Measurements from ENCODE around the gene ECM2.
"Not testable (repeated sequence)": the region's sequence is repeated elsewhere in the genome, so short reads cannot be mapped to it uniquely, and the experiment has no call there.

The ECM2 gene

GRCh38 chr9:92535940-92536850, at the start of gene ECM2:
TSS of gene ECM2 (minus strand) at chr9:92535990. CDS start at chr9:92522866, 13,124 bp downstream.
- DNase-seq = no peak

DNA sequence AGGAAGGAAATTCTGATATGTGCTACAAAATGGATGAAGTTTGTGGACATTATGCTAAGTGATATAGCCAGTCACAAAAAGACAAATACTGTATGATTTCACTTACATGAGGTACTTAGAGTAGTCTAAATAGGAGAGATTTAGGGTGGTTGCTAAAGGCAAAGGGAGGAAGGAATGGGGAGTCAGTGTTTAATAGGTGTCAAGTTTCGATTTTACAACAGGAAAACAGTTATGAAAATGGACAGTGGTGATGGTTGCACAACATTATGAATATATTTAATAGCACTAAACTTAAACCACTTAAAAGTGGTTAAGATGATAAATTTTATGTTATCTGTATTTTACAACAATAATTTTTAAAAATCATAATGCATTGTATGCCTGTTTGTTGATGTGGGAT, 40.4 kb upstream of the ECM2 start:
- DNase-seq = no peak

- not testable (repeated sequence) for DNase-seq
Observed at GRCh38 chr9:92573612-92574011, 37.8 kb upstream of the ECM2 start.

DNA sequence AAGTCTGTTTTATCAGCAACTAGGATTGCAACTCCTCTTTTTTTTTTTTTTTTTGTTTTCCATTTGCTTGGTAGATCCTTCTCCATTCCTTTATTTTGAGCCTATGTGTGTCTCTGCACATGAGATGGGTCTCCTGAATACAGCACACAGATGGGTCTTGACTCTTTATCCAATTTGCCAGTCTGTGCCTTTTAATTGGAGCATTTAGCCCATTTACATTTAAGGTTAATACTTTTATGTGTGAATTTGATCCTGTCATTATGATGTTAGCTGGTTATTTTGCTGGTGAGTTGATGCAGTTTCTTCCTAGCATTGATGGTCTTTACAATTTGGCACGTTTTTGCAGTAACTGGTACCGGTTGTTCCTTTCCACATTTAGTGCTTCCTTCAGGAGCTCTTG, 36.1 kb upstream of the ECM2 start:
- DNase-seq = not testable (repeated sequence)

DNA sequence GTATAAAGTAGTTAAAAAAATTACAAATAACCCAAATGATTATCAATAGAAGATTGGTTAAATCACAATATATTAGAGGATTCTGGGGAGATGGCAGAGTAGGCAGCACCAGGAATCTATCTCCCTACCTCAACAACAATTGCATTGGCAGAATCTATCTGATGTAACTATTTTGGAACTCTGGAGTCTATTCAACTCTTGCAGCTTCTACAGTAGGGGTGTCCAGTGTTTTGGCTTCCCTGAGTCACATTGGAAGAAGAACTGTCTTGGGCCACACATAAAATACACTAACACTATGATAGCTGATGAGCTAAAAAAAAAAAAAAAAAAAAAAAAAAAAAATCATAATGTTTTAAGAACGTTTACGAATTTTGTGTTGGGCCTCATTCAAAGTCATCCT, 29.2 kb upstream of the ECM2 start:
- DNase-seq = no peak

DNA sequence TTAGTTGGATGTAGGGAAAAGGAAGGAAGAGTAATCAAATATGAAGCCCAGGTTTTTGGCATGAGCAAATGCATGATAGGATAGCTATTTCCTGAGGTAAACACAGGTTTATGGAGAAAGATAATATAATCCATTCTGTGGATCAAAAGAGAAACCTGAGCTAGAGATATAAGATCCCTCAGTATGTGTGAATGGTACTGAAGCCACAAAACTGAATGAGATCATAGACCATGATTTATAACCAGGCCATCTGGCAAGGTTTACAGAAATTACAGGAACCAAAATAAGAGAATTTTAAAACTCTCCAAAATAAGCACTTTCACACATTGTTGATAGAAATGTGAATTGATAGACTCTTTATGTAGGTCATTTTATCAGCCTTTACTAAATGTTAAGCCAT, 28.7 kb upstream of the ECM2 start:
- DNase-seq = no peak

DNA sequence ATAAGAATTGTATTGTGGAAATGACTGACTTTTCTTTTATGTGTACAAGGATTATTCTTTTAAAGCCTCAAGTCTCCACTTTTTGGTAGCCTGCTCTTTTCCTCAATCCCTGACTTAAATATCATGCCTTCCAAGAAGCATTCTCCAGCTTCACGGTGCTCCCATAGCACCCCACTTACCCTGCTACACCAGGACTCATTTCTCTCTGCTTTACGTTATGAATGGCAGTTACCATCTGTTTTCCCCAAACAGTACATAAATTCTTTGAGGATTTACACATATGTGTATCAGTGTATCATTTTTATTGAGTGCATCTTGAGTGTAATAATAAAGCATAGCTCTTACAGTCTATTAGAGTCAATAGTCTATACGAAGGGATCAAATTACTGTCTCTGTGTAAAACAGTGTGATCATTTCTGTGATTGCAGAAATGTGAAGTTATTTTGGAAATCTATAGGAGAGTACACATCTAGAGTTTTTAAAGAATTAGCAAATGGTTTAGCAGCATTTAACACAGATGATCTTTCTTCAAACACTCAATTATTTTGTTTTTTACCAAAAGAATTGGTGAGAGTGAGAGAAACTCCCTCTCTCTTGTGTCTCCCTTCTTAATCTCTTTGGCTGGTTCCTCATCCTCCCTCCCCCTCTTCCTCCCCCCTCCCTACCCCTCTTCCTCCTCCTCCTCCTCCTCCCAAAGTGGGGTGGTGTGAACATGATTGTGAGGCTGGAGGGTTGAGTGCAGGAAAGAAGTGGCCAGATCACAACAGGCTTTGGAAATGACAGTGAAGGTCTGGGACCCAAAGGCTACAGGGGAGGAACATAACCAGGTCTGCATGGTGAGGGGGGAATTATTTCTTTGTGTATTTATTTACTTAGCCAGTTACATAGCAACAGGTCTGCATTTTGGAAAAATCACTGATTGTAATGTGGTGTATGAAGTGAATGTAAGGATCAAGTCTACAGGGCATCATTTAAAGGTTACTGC, 27.6 kb upstream of the ECM2 start:
- DNase-seq = no peak

- no peak for DNase-seq
Observed at GRCh38 chr9:92562461-92562967, 26.7 kb upstream of the ECM2 start.

GRCh38 chr9:92561374-92562330, 25.9 kb upstream of the ECM2 start:
- no peak for DNase-seq

- no peak for DNase-seq
Observed at GRCh38 chr9:92558612-92559374, 23.0 kb upstream of the ECM2 start.

- DNase-seq = no peak
Observed at GRCh38 chr9:92550765-92551164, 15.0 kb upstream of the ECM2 start.

GRCh38 chr9:92547356-92547755, 11.6 kb upstream of the ECM2 start:
- no peak for DNase-seq

- no peak for DNase-seq
Observed at GRCh38 chr9:92545002-92545510, 9.3 kb upstream of the ECM2 start.

- no peak for DNase-seq
Observed at GRCh38 chr9:92543972-92544371, 8.2 kb upstream of the ECM2 start.

GRCh38 chr9:92538541-92538940, 2.8 kb upstream of the ECM2 start:
- no peak for DNase-seq

DNA sequence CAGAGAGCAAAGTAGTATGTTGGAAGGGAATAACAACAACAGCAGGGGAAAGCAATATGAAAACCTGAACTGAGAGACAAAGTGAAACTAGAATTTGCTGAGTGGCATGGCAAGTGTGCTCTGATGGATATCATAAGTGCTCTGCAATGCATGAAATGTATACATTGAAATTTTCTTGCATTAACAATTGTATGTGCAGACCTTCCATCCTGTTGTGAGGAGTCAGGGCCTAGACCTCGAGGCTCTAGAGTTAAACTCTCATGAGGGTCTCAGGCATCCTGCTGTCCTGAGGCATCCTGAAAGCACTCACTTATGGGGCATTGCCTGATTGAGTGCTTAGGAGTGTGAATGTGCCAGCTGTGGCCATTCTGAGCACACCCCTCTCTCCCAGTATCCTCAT, 1.1 kb downstream of the ECM2 start:
- DNase-seq = no peak

GRCh38 chr9:92534204-92534603, 1.6 kb downstream of the ECM2 start:
- DNase-seq = no peak

DNA sequence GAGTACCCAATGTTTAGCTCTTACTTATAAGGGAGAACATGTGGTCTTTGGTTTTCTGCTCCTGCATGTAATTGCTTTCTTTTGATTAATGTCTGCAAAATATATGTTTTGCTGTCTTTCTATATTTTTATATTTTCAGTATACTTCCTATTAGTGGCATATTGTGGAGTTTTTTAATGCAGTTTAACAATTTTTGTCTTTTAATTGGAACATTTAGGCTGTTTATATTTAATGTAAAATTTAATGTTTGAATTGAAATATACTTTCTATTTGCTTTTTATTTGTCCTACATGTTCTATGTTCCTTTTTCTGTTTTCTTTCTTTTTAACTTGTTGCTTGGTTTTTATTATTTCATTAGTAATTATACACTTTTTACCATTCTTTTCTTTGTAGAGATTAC, 4.9 kb downstream of the ECM2 start:
- no peak for DNase-seq

DNA sequence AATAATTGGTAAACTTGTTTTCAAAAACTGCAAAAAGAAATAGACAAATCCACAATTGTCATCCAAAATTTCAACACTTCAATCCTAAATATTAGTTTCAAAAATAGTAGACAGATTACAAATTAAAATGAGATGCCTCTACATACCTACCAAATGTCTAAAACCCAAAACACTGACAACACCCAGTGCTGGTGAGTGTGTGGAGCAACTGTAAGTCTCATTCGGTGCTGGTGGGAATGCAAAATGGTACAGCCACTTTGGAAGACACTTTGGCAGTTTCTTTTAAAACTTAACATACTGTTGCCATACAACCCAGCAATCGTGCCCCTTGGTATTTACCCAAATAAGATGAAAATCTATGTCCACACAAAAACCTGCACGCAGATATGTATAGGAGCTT, 6.7 kb downstream of the ECM2 start:
- DNase-seq = no peak

GRCh38 chr9:92528522-92528849, 7.3 kb downstream of the ECM2 start:
- DNase-seq = no peak

DNA sequence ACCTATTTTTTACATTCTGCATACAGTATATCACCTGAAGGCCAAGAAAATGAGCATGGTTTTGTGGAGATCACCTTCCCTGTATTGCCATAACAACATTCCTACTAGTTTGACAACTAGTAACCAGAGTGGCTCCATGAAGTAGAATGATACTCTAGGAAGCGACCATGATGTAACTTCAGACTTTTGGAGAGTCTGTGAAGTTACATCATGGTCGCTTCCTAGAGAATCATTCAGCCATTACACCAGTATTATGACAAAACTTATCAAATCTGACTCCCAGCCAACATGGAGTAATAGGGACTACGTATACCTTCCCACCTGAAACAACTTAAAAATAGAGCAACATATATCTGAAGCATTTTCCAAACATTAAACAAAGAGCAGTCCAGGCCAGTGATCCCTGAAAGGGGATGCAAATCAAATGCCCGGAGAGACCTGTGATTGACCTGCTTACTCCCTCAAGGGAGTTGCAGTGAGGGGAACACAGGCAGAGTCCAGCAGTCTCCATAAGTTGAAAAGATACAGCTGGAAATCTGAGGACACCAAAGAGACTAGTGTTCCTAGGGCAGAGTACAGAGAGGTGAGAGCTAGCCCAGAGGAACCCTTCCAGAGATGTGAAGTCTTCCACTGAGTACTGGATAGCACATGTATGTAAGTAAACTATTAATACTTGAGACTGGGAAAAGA, 7.8 kb downstream of the ECM2 start:
- no peak for DNase-seq
